ENCODE measurements around the gene TBL1X. TPM values are rescaled to one million over a fixed set of nuclear protein-coding genes. Genes with fewer than 3 reads are reported as not detected.

The TBL1X gene
- total RNA-seq, 4 donors from 2014 or later: 14.8 to 31.7 (median 16.8) TPM

DNA sequence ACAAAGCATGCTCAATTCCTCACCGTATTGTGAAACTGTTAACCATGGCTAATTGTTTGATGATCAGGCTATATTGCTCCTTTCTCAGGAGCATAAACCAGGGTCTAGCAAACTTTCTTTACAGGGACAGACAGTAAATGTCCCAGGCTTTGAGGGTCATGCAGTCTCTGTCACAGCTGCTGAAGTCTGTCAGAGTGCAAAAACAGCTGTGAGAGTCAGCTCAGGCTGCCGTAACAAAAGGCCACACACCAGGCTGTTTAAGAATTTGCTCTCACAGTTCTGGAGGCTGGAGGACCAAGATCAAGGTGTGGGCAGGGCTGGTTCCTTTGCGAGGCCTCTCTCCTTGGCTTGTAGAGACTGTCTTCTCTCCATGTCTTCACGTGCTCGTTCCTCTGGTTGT, 225.2 kb downstream of the TBL1X start:
- intact Hi-C loops (cut with DNase I; ENCODE audit: low total_unique reads): no loop called here
- TF ChIP-seq POLR2A (IDR thresholded peaks at IDR 0.05) (no peak), CTCF (IDR thresholded peaks at IDR 0.05) (no peak)
- no peak overlapping the region for H3K4me3 ChIP-seq (ENCODE audit: low read depth, poor library complexity, severe bottlenecking)
- WGBS, 2 donors: 91 to 100% methylated on average over 5 of the region's 5 CpGs
- no peak for DNase-seq (ENCODE audit: low spot score in 2 of 2)

GRCh38 chrX:9693307-9694001, 228.6 kb downstream of the TBL1X start:
- intact Hi-C loops (cut with DNase I; ENCODE audit: low total_unique reads): no loop called here
- 86 to 90% methylated on average over 12 of the region's 12 CpGs for WGBS, 2 donors
- no peak for DNase-seq (ENCODE audit: low spot score in 2 of 2)
- H3K4me3 ChIP-seq (ENCODE audit: low read depth, poor library complexity, severe bottlenecking): no peak overlapping the region
- no peak for TF ChIP-seq CTCF (IDR thresholded peaks at IDR 0.05)
- no peak for TF ChIP-seq POLR2A (IDR thresholded peaks at IDR 0.05)

GRCh38 chrX:9698576-9698975, 233.7 kb downstream of the TBL1X start:
- 92 to 100% methylated on average over 6 to 12 of the region's 12 CpGs for WGBS, 2 donors
- intact Hi-C loops (cut with DNase I; ENCODE audit: low total_unique reads): no loop called here
- TF ChIP-seq CTCF (IDR thresholded peaks at IDR 0.05): no peak
- no peak for TF ChIP-seq POLR2A (IDR thresholded peaks at IDR 0.05)
- H3K4me3 ChIP-seq (ENCODE audit: low read depth, poor library complexity, severe bottlenecking): no peak overlapping the region
- no peak for DNase-seq (ENCODE audit: low spot score in 2 of 2)

DNA sequence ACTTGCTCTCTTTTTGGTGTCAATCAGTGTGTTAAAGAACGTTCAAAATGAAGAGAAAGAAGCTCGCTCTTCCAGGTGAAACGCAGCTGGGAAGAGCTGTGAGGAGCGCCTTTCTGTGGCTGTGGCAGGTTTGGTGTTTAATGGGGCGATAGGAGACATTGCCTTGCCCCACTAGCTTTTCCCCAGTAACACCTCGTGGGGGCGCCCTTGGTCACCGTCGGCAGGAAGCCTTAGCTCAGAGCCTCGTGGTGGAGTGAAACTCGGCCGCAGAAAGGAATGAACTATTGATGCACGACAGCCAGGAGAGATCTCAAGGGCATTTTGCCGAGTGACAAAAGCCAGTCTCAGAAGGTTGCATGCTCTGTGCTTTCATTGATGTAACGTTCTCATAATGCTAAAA, 235.7 kb downstream of the TBL1X start:
- intact Hi-C loops (cut with DNase I; ENCODE audit: low total_unique reads): no loop called here
- no peak for DNase-seq (ENCODE audit: low spot score in 2 of 2)
- TF ChIP-seq POLR2A (IDR thresholded peaks at IDR 0.05): no peak
- TF ChIP-seq CTCF (IDR thresholded peaks at IDR 0.05): no peak
- no peak overlapping the region for H3K4me3 ChIP-seq (ENCODE audit: low read depth, poor library complexity, severe bottlenecking)
- WGBS, 2 donors: 76 to 85% methylated on average over 15 of the region's 15 CpGs

DNA sequence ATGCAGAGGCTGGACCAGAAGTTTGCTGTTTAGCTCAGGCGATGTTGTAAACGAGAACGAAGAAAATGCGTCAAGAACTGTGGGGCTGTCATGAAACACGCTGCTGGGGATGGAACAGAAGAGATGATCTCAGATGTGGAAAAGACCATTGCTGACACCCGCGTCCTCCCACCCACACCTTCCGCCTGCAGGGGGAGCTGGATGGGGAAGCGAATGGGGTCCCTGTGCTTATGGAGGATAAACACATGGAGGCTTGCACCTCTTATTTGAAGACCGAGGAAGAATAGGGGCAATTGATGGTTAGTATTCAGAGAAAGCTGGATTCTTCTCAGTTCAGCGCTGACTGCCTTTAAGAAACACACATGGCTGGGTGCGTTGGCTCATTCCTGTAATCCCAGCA, 236.9 kb downstream of the TBL1X start:
- 95 to 96% methylated on average over 12 of the region's 12 CpGs for WGBS, 2 donors
- intact Hi-C loops (cut with DNase I; ENCODE audit: low total_unique reads): no loop called here
- TF ChIP-seq POLR2A (IDR thresholded peaks at IDR 0.05): no peak
- TF ChIP-seq CTCF (IDR thresholded peaks at IDR 0.05): no peak
- DNase-seq (ENCODE audit: low spot score in 2 of 2): no peak
- H3K4me3 ChIP-seq (ENCODE audit: low read depth, poor library complexity, severe bottlenecking): no peak overlapping the region

GRCh38 chrX:9703406-9703805, 238.5 kb downstream of the TBL1X start:
- TF ChIP-seq POLR2A (IDR thresholded peaks at IDR 0.05) (no peak), CTCF (IDR thresholded peaks at IDR 0.05) (no peak)
- no peak for DNase-seq (ENCODE audit: low spot score in 2 of 2)
- H3K4me3 ChIP-seq (ENCODE audit: low read depth, poor library complexity, severe bottlenecking): no peak overlapping the region
- intact Hi-C loops (cut with DNase I; ENCODE audit: low total_unique reads): no loop called here
- 90 to 95% methylated on average over 13 to 14 of the region's 14 CpGs for WGBS, 2 donors
